Type B pancreatic cell (in vitro differentiated cells): ENCODE data around the gene PLCL1. TPM values are rescaled to one million over a fixed set of nuclear protein-coding genes. Genes with fewer than 3 reads are reported as not detected.

Experiments
- DNase-seq: peaks from one replicate; pipeline ENCODE4 v3.0.0; 2021; ENCODE audit warnings: mixed read lengths; ENCODE audit not compliant: unreplicated experiment; ENCODE audit errors: extremely low spot score
- H3K27ac Mint-ChIP-seq: 2 replicates; pipeline ENCODE4 v1.8.0; 2021; ENCODE audit warnings: mild to moderate bottlenecking, mixed read lengths
- H3K27me3 Mint-ChIP-seq: 2 replicates; pipeline ENCODE4 v1.8.0; 2021; ENCODE audit warnings: mixed read lengths
- H3K36me3 Mint-ChIP-seq: 2 replicates; pipeline ENCODE4 v1.8.0; 2021; ENCODE audit warnings: mixed read lengths
- H3K4me1 Mint-ChIP-seq: one replicate; pipeline ENCODE4 v1.8.0; 2021; ENCODE audit warnings: mixed read lengths; ENCODE audit not compliant: unreplicated experiment
- H3K4me3 Mint-ChIP-seq: 2 replicates; pipeline ENCODE4 v1.8.0; 2021; ENCODE audit warnings: mild to moderate bottlenecking, mixed read lengths
- H3K9me3 Mint-ChIP-seq: 2 replicates; pipeline ENCODE4 v1.8.0; 2021; ENCODE audit warnings: mixed read lengths
- total RNA-seq: library from RNA; stranded (reverse); gene quantifications from 2 replicates; pipeline ENCODE4 v1.2.1, GENCODE V29; 2021; ENCODE audit warnings: low replicate concordance
- TF ChIP-seq, protein P1 (sequence below): fragments of 200-600 bp; sonication (generic); conservative IDR thresholded peaks from 2 replicates; pipeline ENCODE4 v1.5.0; 2021; ENCODE audit warnings: antibody characterized with exemption, mild to moderate bottlenecking

The PLCL1 gene
- total RNA-seq, 1 donor from 2014 or later, result 4.4 TPM

DNA sequence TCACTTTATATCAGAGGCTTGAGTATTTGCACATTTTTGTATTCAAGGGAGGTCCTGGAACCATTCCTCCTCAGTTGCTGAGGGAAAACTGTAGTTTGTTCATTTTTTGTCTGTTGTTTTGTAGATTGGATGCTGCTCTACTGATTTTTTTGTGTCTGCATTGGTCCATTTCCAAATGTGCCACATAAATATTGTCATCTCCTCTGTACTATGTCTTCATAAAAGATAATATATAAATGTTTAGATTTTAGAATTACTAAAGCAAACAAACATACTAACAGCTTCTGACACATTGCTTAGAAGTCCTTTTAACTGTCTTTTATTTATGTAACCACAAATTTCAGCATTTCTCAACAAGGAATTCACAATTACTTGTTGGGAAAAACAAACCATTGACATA, 356.8 kb downstream of the PLCL1 start:
- no peak for DNase-seq

DNA sequence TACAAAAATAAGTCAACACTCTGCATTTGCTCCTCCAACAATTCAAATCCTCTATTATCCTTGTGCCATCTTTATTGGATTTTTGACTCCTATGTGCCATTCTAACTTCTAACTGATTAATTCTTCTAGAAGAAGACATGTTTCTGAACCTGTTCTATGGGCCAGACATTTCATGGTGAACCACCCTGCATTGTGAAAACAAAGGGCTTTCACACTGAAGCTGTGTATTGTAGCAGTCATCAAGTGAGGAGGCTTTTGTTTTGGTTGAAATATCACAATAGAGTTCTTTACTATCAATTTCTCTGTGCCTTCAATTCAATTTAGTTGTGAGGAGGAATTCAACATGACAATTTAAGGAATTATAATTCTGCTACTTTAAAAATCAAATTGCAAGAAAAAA, 357.9 kb downstream of the PLCL1 start:
- H3K4me1 Mint-ChIP-seq, result no peaks in the 10 kb centered on the region
- no peaks in the 10 kb centered on the region for H3K27me3 Mint-ChIP-seq
- TF ChIP-seq, protein P1, sequence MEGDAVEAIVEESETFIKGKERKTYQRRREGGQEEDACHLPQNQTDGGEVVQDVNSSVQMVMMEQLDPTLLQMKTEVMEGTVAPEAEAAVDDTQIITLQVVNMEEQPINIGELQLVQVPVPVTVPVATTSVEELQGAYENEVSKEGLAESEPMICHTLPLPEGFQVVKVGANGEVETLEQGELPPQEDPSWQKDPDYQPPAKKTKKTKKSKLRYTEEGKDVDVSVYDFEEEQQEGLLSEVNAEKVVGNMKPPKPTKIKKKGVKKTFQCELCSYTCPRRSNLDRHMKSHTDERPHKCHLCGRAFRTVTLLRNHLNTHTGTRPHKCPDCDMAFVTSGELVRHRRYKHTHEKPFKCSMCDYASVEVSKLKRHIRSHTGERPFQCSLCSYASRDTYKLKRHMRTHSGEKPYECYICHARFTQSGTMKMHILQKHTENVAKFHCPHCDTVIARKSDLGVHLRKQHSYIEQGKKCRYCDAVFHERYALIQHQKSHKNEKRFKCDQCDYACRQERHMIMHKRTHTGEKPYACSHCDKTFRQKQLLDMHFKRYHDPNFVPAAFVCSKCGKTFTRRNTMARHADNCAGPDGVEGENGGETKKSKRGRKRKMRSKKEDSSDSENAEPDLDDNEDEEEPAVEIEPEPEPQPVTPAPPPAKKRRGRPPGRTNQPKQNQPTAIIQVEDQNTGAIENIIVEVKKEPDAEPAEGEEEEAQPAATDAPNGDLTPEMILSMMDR, result no peak
- no peaks in the 10 kb centered on the region for H3K36me3 Mint-ChIP-seq
- DNase-seq, result no peak
- H3K9me3 Mint-ChIP-seq, result no peaks in the 10 kb centered on the region
- H3K27ac Mint-ChIP-seq, result no peak overlapping the region
- no peak overlapping the region for H3K4me3 Mint-ChIP-seq

More for the DNA sequence above, 356.8 kb downstream of the PLCL1 start:
- H3K9me3 Mint-ChIP-seq, result peaks cover 7% of the 10 kb centered on the region
- H3K27me3 Mint-ChIP-seq, result no peaks in the 10 kb centered on the region
- no peak overlapping the region for H3K4me3 Mint-ChIP-seq
- TF ChIP-seq, protein P1, result no peak
- no peaks in the 10 kb centered on the region for H3K4me1 Mint-ChIP-seq
- no peaks in the 10 kb centered on the region for H3K36me3 Mint-ChIP-seq
- H3K27ac Mint-ChIP-seq, result no peak overlapping the region

DNA sequence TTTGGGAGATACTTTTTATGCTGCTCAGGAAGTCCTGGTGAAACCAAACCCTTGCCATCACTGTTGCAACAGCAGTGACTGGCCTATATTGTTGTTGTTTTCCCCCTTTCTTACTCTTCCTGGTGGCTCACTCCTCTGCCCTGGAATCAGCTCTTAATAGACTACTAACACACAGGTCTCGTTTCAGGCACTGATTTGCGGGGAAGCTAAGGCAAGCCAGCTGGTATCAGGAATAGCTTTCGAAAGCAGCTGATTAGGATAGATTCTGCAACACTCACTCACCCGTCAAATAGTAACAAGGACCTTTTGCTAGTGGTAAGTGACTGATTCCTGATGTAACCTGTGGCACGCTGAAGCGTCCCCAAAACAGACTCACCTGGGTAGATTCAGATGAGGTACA, 360.4 kb downstream of the PLCL1 start:
- Mint-ChIP-seq H3K9me3 (no peaks in the 10 kb centered on the region), H3K27me3 (no peaks in the 10 kb centered on the region), H3K4me1 (no peaks in the 10 kb centered on the region), H3K4me3 (no peak overlapping the region), H3K27ac (no peak overlapping the region), H3K36me3 (no peaks in the 10 kb centered on the region)
- DNase-seq, result no peak
- TF ChIP-seq, protein P1, result no peak

DNA sequence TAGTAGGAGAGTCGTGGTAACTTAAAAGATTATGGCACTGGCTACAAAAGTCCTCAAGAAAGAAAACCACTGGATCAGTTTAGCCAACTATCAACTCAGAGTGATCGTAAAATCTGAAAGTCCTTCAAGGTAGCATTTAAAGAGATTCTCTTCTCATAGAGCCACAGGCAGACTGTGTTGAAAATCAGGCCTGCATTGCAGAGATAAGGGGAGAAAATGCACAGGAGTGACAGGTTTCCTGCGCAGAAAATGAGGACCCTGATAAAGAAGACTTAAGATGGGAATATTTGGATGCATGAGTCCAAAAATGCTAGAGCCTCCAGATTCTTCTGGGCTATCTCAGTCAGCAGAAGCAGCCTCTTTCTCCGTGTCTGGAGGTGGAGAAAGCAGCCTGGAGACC, 360.9 kb downstream of the PLCL1 start:
- TF ChIP-seq, protein P1, result no peak
- Mint-ChIP-seq H3K4me1 (no peaks in the 10 kb centered on the region), H3K27me3 (no peaks in the 10 kb centered on the region), H3K27ac (no peak overlapping the region), H3K4me3 (no peak overlapping the region), H3K36me3 (no peaks in the 10 kb centered on the region), H3K9me3 (no peaks in the 10 kb centered on the region)
- no peak for DNase-seq

DNA sequence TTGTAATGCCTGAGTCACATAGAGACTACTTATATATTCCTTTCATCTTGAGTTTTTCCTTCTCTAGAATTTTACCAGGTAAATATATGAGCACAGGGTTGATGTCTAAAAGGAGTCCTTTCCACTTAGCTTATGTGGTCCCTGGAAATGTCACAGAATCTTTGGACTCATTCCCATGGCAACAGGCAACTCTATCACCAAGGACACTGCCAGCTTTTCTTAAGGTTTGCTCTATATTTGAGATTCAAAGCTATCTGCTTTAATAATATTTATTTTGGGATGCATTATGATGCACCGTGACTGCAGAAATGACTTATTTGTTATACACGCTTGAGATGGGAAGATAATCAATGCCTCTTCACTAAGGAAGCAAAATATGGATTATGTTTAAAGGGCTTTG, 363.0 kb downstream of the PLCL1 start:
- no peaks in the 10 kb centered on the region for H3K36me3 Mint-ChIP-seq
- H3K4me1 Mint-ChIP-seq, result no peaks in the 10 kb centered on the region
- no peaks in the 10 kb centered on the region for H3K9me3 Mint-ChIP-seq
- H3K27ac Mint-ChIP-seq, result no peak overlapping the region
- DNase-seq, result no peak
- TF ChIP-seq, protein P1, result no peak
- no peaks in the 10 kb centered on the region for H3K27me3 Mint-ChIP-seq
- H3K4me3 Mint-ChIP-seq, result no peak overlapping the region

DNA sequence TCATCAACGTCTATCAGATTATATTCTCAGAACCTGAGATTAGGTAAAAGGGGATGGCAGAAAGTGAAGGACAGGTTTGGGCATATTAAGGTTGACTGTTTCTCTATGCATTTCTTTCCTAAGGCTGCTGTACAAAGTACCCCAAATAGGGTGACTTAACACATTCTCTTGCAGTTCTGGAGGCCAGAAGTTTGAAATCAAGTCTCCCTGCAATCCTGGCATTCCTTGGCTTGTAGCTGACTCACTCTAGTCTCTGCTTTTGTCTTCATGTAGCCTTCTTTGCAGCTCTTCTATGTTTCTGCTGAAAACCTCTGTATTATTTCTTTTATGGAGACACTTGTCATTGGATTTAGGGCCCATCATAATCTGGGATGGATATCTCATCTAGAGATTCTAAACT, 364.3 kb downstream of the PLCL1 start:
- no peak overlapping the region for H3K4me3 Mint-ChIP-seq
- H3K27me3 Mint-ChIP-seq, result no peaks in the 10 kb centered on the region
- no peaks in the 10 kb centered on the region for H3K9me3 Mint-ChIP-seq
- no peak overlapping the region for H3K27ac Mint-ChIP-seq
- TF ChIP-seq, protein P1, result no peak
- no peaks in the 10 kb centered on the region for H3K4me1 Mint-ChIP-seq
- no peak for DNase-seq
- no peaks in the 10 kb centered on the region for H3K36me3 Mint-ChIP-seq
